Measurements from ENCODE around the gene MCM3AP. TPM values are rescaled to one million over a fixed set of nuclear protein-coding genes. Genes with fewer than 3 reads are reported as not detected.

Gene MCM3AP
- total RNA-seq = 10 to 100 TPM; 77.4 to 91.5 TPM
- 100 to 1,000 TPM in 2 of 6 donors, 10 to 100 TPM in 4; 82.9 to 106 (median 99.1) TPM for polyA plus RNA-seq (ENCODE audit: insufficient read length in 6 of 6)
- long read RNA-seq, donor 1, transcript MCM3AP-203 (2 exons, 876 nt) = minor isoform, 6 of 14 reads
- long read RNA-seq, donor 1, transcript MCM3AP-209 (2 exons, 199 nt) = major isoform, 7 of 14 reads
- long read RNA-seq, donor 1, partial matches to known transcripts = 0 of 14 reads
- long read RNA-seq, donor 1, other reads (novel, unspliced or antisense) = 0 of 14 reads
- long read RNA-seq, donor 2, full-length matches to known transcripts = 23 of 45 reads
- long read RNA-seq, donor 2, partial matches to known transcripts = 22 of 45 reads
- long read RNA-seq, donor 2, other reads (novel, unspliced or antisense) = 0 of 45 reads
- long read RNA-seq, donor 3, partial matches to known transcripts = 0 of 2 reads
- long read RNA-seq, donor 3, other reads (novel, unspliced or antisense) = 0 of 2 reads
- long read RNA-seq, donor 4, partial matches to known transcripts = 4 of 6 reads
- long read RNA-seq, donor 4, other reads (novel, unspliced or antisense) = 0 of 6 reads
- long read RNA-seq, donor 5, full-length matches to known transcripts = 15 of 20 reads
- long read RNA-seq, donor 5, partial matches to known transcripts = 5 of 20 reads
- long read RNA-seq, donor 5, other reads (novel, unspliced or antisense) = 0 of 20 reads
- long read RNA-seq, donor 6, partial matches to known transcripts = 0 of 8 reads
- long read RNA-seq, donor 6, other reads (novel, unspliced or antisense) = 0 of 8 reads
- long read RNA-seq, donor 7, partial matches to known transcripts = 5 of 10 reads
- long read RNA-seq, donor 7, other reads (novel, unspliced or antisense) = 0 of 10 reads
- long read RNA-seq, donor 8, full-length matches to known transcripts = 10 of 32 reads
- long read RNA-seq, donor 8, partial matches to known transcripts = 22 of 32 reads
- long read RNA-seq, donor 8, other reads (novel, unspliced or antisense) = 0 of 32 reads
- long read RNA-seq, donor 9 = 0 reads
- long read RNA-seq, donor 10, partial matches to known transcripts = 4 of 6 reads
- long read RNA-seq, donor 10, other reads (novel, unspliced or antisense) = 2 of 6 reads
- long read RNA-seq, donor 11, full-length matches to known transcripts = 9 of 18 reads
- long read RNA-seq, donor 11, partial matches to known transcripts = 9 of 18 reads
- long read RNA-seq, donor 11, other reads (novel, unspliced or antisense) = 0 of 18 reads
- long read RNA-seq, donor 12, full-length matches to known transcripts = 10 of 10 reads
- long read RNA-seq, donor 12, partial matches to known transcripts = 0 of 10 reads
- long read RNA-seq, donor 12, other reads (novel, unspliced or antisense) = 0 of 10 reads

- H3K36me3 ChIP-seq = peaks cover 0 to 45% of the 10 kb centered on the region in 2 donors
- intact Hi-C loops (cut with DNase I) = no loop called here
- peak within 1 kb of the TSS; percentile 96 for H3K27ac ChIP-seq
- DNase-seq = no peak
- H3K4me3 ChIP-seq = peak within 1 kb of the TSS; percentile 75 to 84
- no peaks in the 10 kb centered on the region for H3K9me3 ChIP-seq
- peaks cover 36 to 70% of the 10 kb centered on the region in 2 donors for H3K4me1 ChIP-seq
- no peak for TF ChIP-seq CTCF (IDR thresholded peaks at IDR 0.05)
- H3K27me3 ChIP-seq = no peaks in the 10 kb centered on the region
- ATAC-seq = no peak
These were observed at the start of gene MCM3AP for GRCh38 chr21:46285206-46285661. TSS of gene MCM3AP (minus strand) at chr21:46285611. CDS start at chr21:46285286, 325 bp downstream.

GRCh38 chr21:46334351-46335140, 49.1 kb upstream of the MCM3AP start:
- Histone ChIP-seq H3K27me3 (no peaks in the 10 kb centered on the region), H3K4me3 (no peak overlapping the region), H3K4me1 (no peaks in the 10 kb centered on the region), H3K27ac (no peak overlapping the region), H3K9me3 (no peaks in the 10 kb centered on the region), H3K36me3 (peaks cover 0 to 78% of the 10 kb centered on the region in 2 donors)
- ATAC-seq (no peak), DNase-seq (peak in 1 of 4 donors; percentile 8)
- intact Hi-C loops (cut with DNase I) = no loop called here
- TF ChIP-seq CTCF (IDR thresholded peaks at IDR 0.05) = no peak

GRCh38 chr21:46329796-46330195, 44.4 kb upstream of the MCM3AP start:
- intact Hi-C loops (cut with DNase I) = no loop called here
- DNase-seq (no peak), ATAC-seq (no peak)
- Histone ChIP-seq H3K27me3 (no peaks in the 10 kb centered on the region), H3K27ac (no peak overlapping the region), H3K36me3 (peaks cover 0 to 61% of the 10 kb centered on the region in 2 donors), H3K4me3 (no peak overlapping the region), H3K4me1 (peaks cover 5 to 9% of the 10 kb centered on the region in 2 donors), H3K9me3 (no peaks in the 10 kb centered on the region)
- TF ChIP-seq CTCF (IDR thresholded peaks at IDR 0.05) = no peak

GRCh38 chr21:46328151-46328550, 42.7 kb upstream of the MCM3AP start:
- Histone ChIP-seq H3K9me3 (no peaks in the 10 kb centered on the region), H3K27me3 (no peaks in the 10 kb centered on the region), H3K36me3 (peaks cover 0 to 54% of the 10 kb centered on the region in 2 donors), H3K4me1 (peaks cover 5 to 12% of the 10 kb centered on the region in 2 donors), H3K27ac (no peak overlapping the region), H3K4me3 (no peak overlapping the region)
- TF ChIP-seq CTCF (IDR thresholded peaks at IDR 0.05) = no peak
- ATAC-seq (no peak), DNase-seq (peak in 1 of 4 donors; percentile 6)
- intact Hi-C loops (cut with DNase I) = no loop called here

Measured in left lung (tissue), 14 donors.